ENCODE data around the gene CLCN7. TPM values are rescaled to one million over a fixed set of nuclear protein-coding genes. Genes with fewer than 3 reads are reported as not detected.

The CLCN7 gene
- total and polyA plus RNA-seq, 8 donors, result 31.0 to 91.2 (median 36.2) TPM

GRCh38 chr16:1437606-1438005 lies 37.2 kb downstream of the CLCN7 start:
- Histone ChIP-seq H3K27me3 (no peaks in the 10 kb centered on the region), H3K27ac (no peak overlapping the region), H3K36me3 (no peaks in the 10 kb centered on the region), H3K4me3 (no peak overlapping the region), H3K9me3 (no peaks in the 10 kb centered on the region), H3K4me1 (no peaks in the 10 kb centered on the region)
- 83 to 89% methylated on average over 22 of the region's 22 CpGs for whole genome bisulfite sequencing, 2 donors
- TF ChIP-seq CTCF (IDR thresholded peaks at IDR 0.05), result no peak
- ATAC-seq (no peak), DNase-seq (peak in 1 of 6 donors; percentile 74), FAIRE-seq (no peak)
- intact Hi-C loops (cut with DNase I), result no loop called here

- no peak for FAIRE-seq
Observed at GRCh38 chr16:1436731-1437355, 38.0 kb downstream of the CLCN7 start.

GRCh38 chr16:1435921-1436697 lies 38.7 kb downstream of the CLCN7 start:
- peak in 1 of 4 donors; percentile 20 for ATAC-seq
- no peaks in the 10 kb centered on the region for H3K27me3 ChIP-seq
- H3K4me3 ChIP-seq, result no peak overlapping the region
- FAIRE-seq, result no peak
- WGBS, 2 donors, result 77 to 82% methylated on average over 26 to 32 of the region's 32 CpGs
- no peaks in the 10 kb centered on the region for H3K4me1 ChIP-seq
- H3K27ac ChIP-seq, result no peak overlapping the region
- no peak for TF ChIP-seq CTCF (IDR thresholded peaks at IDR 0.05)
- intact Hi-C loops (cut with DNase I), result no loop called here
- DNase-seq, result peak in 1 of 6 donors; percentile 61
- no peaks in the 10 kb centered on the region for H3K36me3 ChIP-seq
- H3K9me3 ChIP-seq, result no peaks in the 10 kb centered on the region

More at GRCh38 chr16:1436731-1437355, 38.0 kb downstream of the CLCN7 start:
- Histone ChIP-seq H3K27me3 (no peaks in the 10 kb centered on the region), H3K9me3 (no peaks in the 10 kb centered on the region), H3K36me3 (no peaks in the 10 kb centered on the region), H3K27ac (no peak overlapping the region), H3K4me1 (no peaks in the 10 kb centered on the region), H3K4me3 (no peak overlapping the region)
- DNase-seq, result peak in 1 of 6 donors; percentile 70
- 88 to 89% methylated on average over 46 to 47 of the region's 47 CpGs for WGBS, 2 donors
- TF ChIP-seq CTCF (IDR thresholded peaks at IDR 0.05), result no peak
- intact Hi-C loops (cut with DNase I), result no loop called here
- no peak for ATAC-seq

GRCh38 chr16:1434644-1435592 lies 39.9 kb downstream of the CLCN7 start:
- intact Hi-C loops (cut with DNase I), result no loop called here
- 85 to 94% methylated on average over 37 to 40 of the region's 40 CpGs for WGBS, 2 donors
- no peak for TF ChIP-seq CTCF (IDR thresholded peaks at IDR 0.05)
- H3K9me3 ChIP-seq, result no peaks in the 10 kb centered on the region
- H3K27ac ChIP-seq, result no peak overlapping the region
- FAIRE-seq (no peak), DNase-seq (peak in 2 of 6 donors; percentile 49 to 65), ATAC-seq (no peak)
- H3K4me3 ChIP-seq, result no peak overlapping the region
- H3K27me3 ChIP-seq, result no peaks in the 10 kb centered on the region
- H3K4me1 ChIP-seq, result no peaks in the 10 kb centered on the region
- no peaks in the 10 kb centered on the region for H3K36me3 ChIP-seq
